CD4-positive, alpha-beta memory T cell (primary cell): ENCODE results near the gene ETV3. TPM values are rescaled to one million over a fixed set of nuclear protein-coding genes. Genes with fewer than 3 reads are reported as not detected.
A peak's percentile ranks its signal among the peaks of the same experiment; 100 is the strongest.
"Not testable (repeated sequence)": the region's sequence is repeated elsewhere in the genome, so short reads cannot be mapped to it uniquely, and the experiment has no call there.

Experiments
- CTCF ChIA-PET: fragments of 350-600 bp; sonication (Branson Sonifier 250); formaldehyde crosslinking; loops from one replicate; lab custom pipeline; 2021; ENCODE audit warnings: inconsistent platforms; ENCODE audit not compliant: partially characterized antibody; lab: Charles Lee
- POLR2A ChIA-PET: fragments of 350-600 bp; sonication (Branson Sonifier 250); formaldehyde crosslinking; loops from one replicate; lab custom pipeline; 2021; ENCODE audit not compliant: partially characterized antibody; lab: Charles Lee
- DNase-seq, 5 donors: peaks; one replicate each; pipeline versions ENCODE4 v3.0.0 to v3.0.0-alpha.2; 2020 to 2022; ENCODE audit warnings: mixed read lengths in 1 of 5
- H3K27ac ChIP-seq: one replicate; pipeline ENCODE4 v1.7.0; 2013; ENCODE audit warnings: low read depth, low read length
- H3K27me3 ChIP-seq: 2 replicates; pipeline ENCODE4 v1.7.0; 2013; ENCODE audit warnings: mild to moderate bottlenecking, low read length, moderate library complexity; ENCODE audit not compliant: insufficient read depth
- H3K36me3 ChIP-seq: 2 replicates; pipeline ENCODE4 v1.7.0; 2013; ENCODE audit warnings: mild to moderate bottlenecking, low read length, moderate library complexity; ENCODE audit not compliant: insufficient read depth
- H3K4me1 ChIP-seq: 2 replicates; pipeline ENCODE4 v1.7.0; 2013; ENCODE audit warnings: mild to moderate bottlenecking, low read length, moderate library complexity; ENCODE audit not compliant: insufficient read depth
- H3K4me3 ChIP-seq, 2 donors: one replicate each; pipeline ENCODE4 v1.7.0; 2013; ENCODE audit warnings: low read length in 2 of 2, mild to moderate bottlenecking in 1 of 2
- H3K9me3 ChIP-seq, 2 donors: one replicate each; pipeline ENCODE4 v1.7.0; 2013; ENCODE audit warnings: low read length in 2 of 2, control low read depth in 1 of 2; ENCODE audit not compliant: control insufficient read depth in 1 of 2
- H3K27ac Mint-ChIP-seq, 7 donors: one replicate each; pipeline ENCODE4 v1.8.0; 2020 to 2021; ENCODE audit warnings: mixed read lengths in 7 of 7, mild to moderate bottlenecking in 6 of 7, inconsistent platforms in 3 of 7, moderate library complexity in 3 of 7
- H3K27me3 Mint-ChIP-seq, 2 donors: one replicate each; pipeline ENCODE4 v1.8.0; 2020 to 2021; ENCODE audit warnings: mixed read lengths in 2 of 2
- H3K36me3 Mint-ChIP-seq, 2 donors: one replicate each; pipeline ENCODE4 v1.8.0; 2020 to 2021; ENCODE audit warnings: mixed read lengths in 2 of 2, inconsistent platforms in 1 of 2, mild to moderate bottlenecking in 1 of 2
- H3K4me1 Mint-ChIP-seq, 4 donors: one replicate each; pipeline ENCODE4 v1.8.0; 2020 to 2021; ENCODE audit warnings: mixed read lengths in 4 of 4, mild to moderate bottlenecking in 1 of 4
- H3K4me3 Mint-ChIP-seq, 8 donors: one replicate each; pipeline ENCODE4 v1.8.0; 2020 to 2021; ENCODE audit warnings: mixed read lengths in 8 of 8, mild to moderate bottlenecking in 7 of 8, moderate library complexity in 6 of 8, inconsistent platforms in 3 of 8
- H3K9me3 Mint-ChIP-seq, 8 donors: one replicate each; pipeline ENCODE4 v1.8.0; 2020 to 2021; ENCODE audit warnings: mixed read lengths in 8 of 8, mild to moderate bottlenecking in 5 of 8, inconsistent platforms in 3 of 8, moderate library complexity in 1 of 8
- intact Hi-C: fragments of 100-400 bp; cut with micrococcal nuclease; formaldehyde crosslinking; loops from one replicate; pipeline ENCODE4 v1.15.1; 2023
- polyA plus RNA-seq, 2 donors: library from polyadenylated mRNA; unstranded; fragments of 300-500 nt; fragmentation: Illumina TruSeq; gene quantifications; one replicate each; pipeline ENCODE4 v1.2.3, GENCODE V29; 2021
- total RNA-seq, 2 experiments: library from RNA; stranded (reverse); gene quantifications; one replicate each; pipeline ENCODE4 v1.2.3, GENCODE V29; 2021

Gene ETV3
- total RNA-seq (10 to 100 TPM; 30.5 to 31.8 TPM), polyA plus RNA-seq (10 to 100 TPM in 1 of 2 donors, 1 to 10 TPM in 1; 7.3 to 11.2 TPM)

- H3K9me3 ChIP-seq = no peaks in the 10 kb centered on the region
- Mint-ChIP-seq H3K36me3 (peaks cover 22 to 37% of the 10 kb centered on the region in 2 donors), H3K4me1 (peaks cover 44 to 59% (median 52%) of the 10 kb centered on the region in 4 donors), H3K27ac (peak within 1 kb of the TSS; percentile 89 to 99 (median 98)), H3K4me3 (peak within 1 kb of the TSS; percentile 94 to 98 (median 96)), H3K9me3 (no peaks in the 10 kb centered on the region), H3K27me3 (no peaks in the 10 kb centered on the region)
- peak within 1 kb of the TSS; percentile 67 to 85 for H3K4me3 ChIP-seq
- peaks cover 47% of the 10 kb centered on the region for H3K4me1 ChIP-seq
- DNase-seq = peak; percentile 86 to 94 (median 88)
- ChIA-PET POLR2A (interaction anchor here (1.1 to 2.1 kb wide), 4 partner anchors 11 to 49 kb away, joined by 3 to 10 read pairs (median 4); no protein-coding TSS in a partner anchor), CTCF (interaction anchor here (1.5 to 3.7 kb wide), 4 partner anchors 13 to 51 kb away, joined by 4 to 14 read pairs (median 8); no protein-coding TSS in a partner anchor)
- no peaks in the 10 kb centered on the region for H3K27me3 ChIP-seq
- H3K36me3 ChIP-seq = peaks cover 18% of the 10 kb centered on the region
- intact Hi-C loops = loop anchor here (5.0 kb wide), 1 partner anchor 246 kb away; the partner anchor contains the start of gene PEAR1
- H3K27ac ChIP-seq = peak within 1 kb of the TSS; percentile 92
Measured at GRCh38 chr1:157138220-157139051, at the start of gene ETV3. Gene ETV3, minus strand, starts transcription at chr1:157138395. Its CDS starts 2,043 bp downstream, at chr1:157136352.

- Mint-ChIP-seq H3K36me3 (no peaks in the 10 kb centered on the region), H3K9me3 (no peaks in the 10 kb centered on the region), H3K4me1 (no peaks in the 10 kb centered on the region), H3K27ac (no peak overlapping the region), H3K4me3 (no peak overlapping the region), H3K27me3 (peaks cover 18 to 44% of the 10 kb centered on the region in 2 donors)
- intact Hi-C loops = no loop called here
- Histone ChIP-seq H3K4me3 (no peak overlapping the region), H3K36me3 (no peaks in the 10 kb centered on the region), H3K4me1 (no peaks in the 10 kb centered on the region), H3K27ac (no peak overlapping the region), H3K27me3 (no peaks in the 10 kb centered on the region), H3K9me3 (no peaks in the 10 kb centered on the region)
- CTCF ChIA-PET = interaction anchor here (1.6 kb wide), 1 partner anchor 10 kb away, joined by 5 read pairs; no protein-coding TSS in a partner anchor
- no peak for DNase-seq
- POLR2A ChIA-PET = no interaction called here
Measured at GRCh38 chr1:157186281-157186992, 48.2 kb upstream of the ETV3 start.

GRCh38 chr1:157183870-157184269, 45.7 kb upstream of the ETV3 start:
- DNase-seq = no peak
- H3K4me1 Mint-ChIP-seq = peaks cover 0 to 2% (median 0%) of the 10 kb centered on the region in 4 donors
- intact Hi-C loops = no loop called here
- Histone ChIP-seq H3K27me3 (no peaks in the 10 kb centered on the region), H3K27ac (no peak overlapping the region), H3K36me3 (no peaks in the 10 kb centered on the region), H3K4me1 (no peaks in the 10 kb centered on the region), H3K9me3 (no peaks in the 10 kb centered on the region), H3K4me3 (no peak overlapping the region)
- H3K4me3 Mint-ChIP-seq = no peak overlapping the region
- H3K27me3 Mint-ChIP-seq = peaks cover 20 to 41% of the 10 kb centered on the region in 2 donors
- POLR2A ChIA-PET = no interaction called here
- no peaks in the 10 kb centered on the region for H3K9me3 Mint-ChIP-seq
- H3K36me3 Mint-ChIP-seq = no peaks in the 10 kb centered on the region
- no peak overlapping the region for H3K27ac Mint-ChIP-seq
- CTCF ChIA-PET = interaction anchor here (0.9 to 1.5 kb wide), 2 partner anchors 11 to 13 kb away, joined by 3 to 4 read pairs; no protein-coding TSS in a partner anchor

DNA sequence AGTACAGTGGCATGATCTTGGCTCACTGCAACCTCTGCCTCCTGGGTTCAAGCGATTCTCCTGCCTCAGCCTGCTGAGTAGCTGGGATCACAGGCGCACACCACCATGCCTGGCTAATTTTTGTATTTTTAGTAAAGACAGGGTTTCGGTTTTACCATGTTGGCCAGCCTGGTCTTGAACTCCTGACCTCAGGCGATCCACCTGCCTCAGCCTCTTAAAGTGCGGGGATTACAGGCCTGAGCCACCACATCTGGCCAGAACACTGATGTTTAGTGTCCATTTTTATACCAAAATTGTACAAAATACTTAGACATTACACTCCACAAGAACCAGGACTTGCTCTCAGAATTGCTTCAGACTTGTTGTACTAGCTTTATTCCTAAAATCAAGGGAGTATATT, 44.2 kb upstream of the ETV3 start:
- H3K4me1 ChIP-seq, H3K36me3 ChIP-seq, H3K27ac Mint-ChIP-seq, H3K9me3 Mint-ChIP-seq, H3K4me1 Mint-ChIP-seq, DNase-seq, H3K4me3 Mint-ChIP-seq, POLR2A ChIA-PET, H3K9me3 ChIP-seq, H3K27me3 ChIP-seq, H3K4me3 ChIP-seq, H3K27ac ChIP-seq, H3K36me3 Mint-ChIP-seq, intact Hi-C loops: not testable (repeated sequence)
- peaks cover 21 to 42% of the 10 kb centered on the region in 2 donors for H3K27me3 Mint-ChIP-seq
- CTCF ChIA-PET = interaction anchor here (1.0 kb wide), 1 partner anchor 92 kb away, joined by 3 read pairs; no protein-coding TSS in a partner anchor

DNA sequence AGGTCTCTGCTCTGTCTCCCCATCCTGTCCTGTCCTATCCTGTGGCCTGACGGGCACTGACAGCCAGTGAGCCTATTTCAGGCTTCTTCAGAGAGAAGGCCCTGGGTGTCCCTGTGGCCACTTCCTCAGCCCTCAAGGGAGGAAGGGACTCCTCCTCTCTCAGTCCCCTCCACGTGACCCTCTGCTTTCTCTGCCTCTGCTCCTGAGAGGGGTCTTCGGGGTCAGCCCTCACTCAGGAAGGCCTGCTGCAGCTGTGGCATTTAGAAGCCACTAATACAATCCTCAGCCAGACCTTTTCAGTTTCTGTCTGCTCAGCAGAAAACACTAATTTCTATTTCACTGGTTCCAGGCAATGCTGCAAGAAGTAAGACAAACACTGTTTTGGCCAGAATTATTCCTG, 43.6 kb upstream of the ETV3 start:
- H3K9me3 Mint-ChIP-seq = no peaks in the 10 kb centered on the region
- peaks cover 0 to 2% (median 0%) of the 10 kb centered on the region in 4 donors for H3K4me1 Mint-ChIP-seq
- POLR2A ChIA-PET = no interaction called here
- Histone ChIP-seq H3K27me3 (peaks cover 3% of the 10 kb centered on the region), H3K4me1 (no peaks in the 10 kb centered on the region), H3K4me3 (no peak overlapping the region), H3K9me3 (no peaks in the 10 kb centered on the region), H3K27ac (no peak overlapping the region), H3K36me3 (no peaks in the 10 kb centered on the region)
- H3K4me3 Mint-ChIP-seq = no peak overlapping the region
- peaks cover 24 to 39% of the 10 kb centered on the region in 2 donors for H3K27me3 Mint-ChIP-seq
- intact Hi-C loops = no loop called here
- no peak overlapping the region for H3K27ac Mint-ChIP-seq
- H3K36me3 Mint-ChIP-seq = no peaks in the 10 kb centered on the region
- CTCF ChIA-PET = interaction anchor here (1.0 kb wide), 1 partner anchor 92 kb away, joined by 3 read pairs; no protein-coding TSS in a partner anchor
- DNase-seq = no peak

DNA sequence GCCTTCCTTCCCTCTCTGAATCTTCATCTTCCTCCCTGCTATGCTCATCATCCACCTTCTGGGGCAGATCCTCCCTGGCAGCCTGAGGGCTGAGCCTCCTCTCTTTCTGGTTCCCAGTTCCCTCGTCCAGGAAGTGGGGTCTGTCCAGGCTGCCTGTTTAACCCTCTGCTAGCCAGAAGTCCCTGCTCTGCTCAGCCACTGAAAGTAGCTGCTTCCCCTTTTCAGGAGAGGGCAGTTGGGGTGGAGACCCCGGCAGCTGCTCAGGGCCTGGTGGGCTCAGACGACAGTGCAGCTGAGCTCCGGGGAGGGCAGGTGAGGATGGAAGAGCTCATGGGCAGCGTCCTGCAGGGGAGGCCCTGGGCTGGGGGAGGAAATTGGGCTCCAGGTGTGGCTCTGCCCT, 43.1 kb upstream of the ETV3 start:
- intact Hi-C loops = no loop called here
- H3K9me3 ChIP-seq = no peaks in the 10 kb centered on the region
- no peaks in the 10 kb centered on the region for H3K36me3 Mint-ChIP-seq
- peaks cover 3% of the 10 kb centered on the region for H3K27me3 ChIP-seq
- H3K36me3 ChIP-seq = no peaks in the 10 kb centered on the region
- H3K4me3 ChIP-seq = no peak overlapping the region
- no peak overlapping the region for H3K4me3 Mint-ChIP-seq
- H3K27me3 Mint-ChIP-seq = peaks cover 24 to 37% of the 10 kb centered on the region in 2 donors
- no peaks in the 10 kb centered on the region for H3K9me3 Mint-ChIP-seq
- H3K4me1 ChIP-seq = no peaks in the 10 kb centered on the region
- DNase-seq = no peak
- POLR2A ChIA-PET = no interaction called here
- no peak overlapping the region for H3K27ac Mint-ChIP-seq
- H3K4me1 Mint-ChIP-seq = peaks cover 0 to 2% (median 0%) of the 10 kb centered on the region in 4 donors
- no peak overlapping the region for H3K27ac ChIP-seq
- CTCF ChIA-PET = no interaction called here

DNA sequence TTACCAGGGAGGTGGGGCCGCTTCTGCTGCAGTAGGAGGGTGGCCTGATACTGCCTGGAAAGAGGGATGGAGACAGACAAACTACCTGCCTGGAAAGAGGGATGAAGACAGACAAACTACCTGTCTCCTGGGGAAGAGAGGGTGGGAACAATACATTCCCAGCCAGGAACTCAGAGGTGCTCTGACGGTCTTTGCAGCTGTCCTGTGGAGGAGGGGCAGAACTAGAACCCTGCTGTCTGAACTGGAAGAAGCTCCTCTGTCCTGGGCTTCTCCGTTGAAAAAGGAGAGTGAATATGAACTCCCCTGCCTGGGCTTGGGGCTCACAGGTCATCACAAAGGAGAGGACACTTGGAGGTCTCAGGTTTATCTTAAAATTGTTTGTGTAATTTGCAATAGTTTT, 40.3 kb upstream of the ETV3 start:
- DNase-seq = no peak
- intact Hi-C loops = no loop called here
- H3K27ac Mint-ChIP-seq = no peak overlapping the region
- no peak overlapping the region for H3K4me3 Mint-ChIP-seq
- Histone ChIP-seq H3K4me1 (no peaks in the 10 kb centered on the region), H3K27me3 (peaks cover 3% of the 10 kb centered on the region), H3K36me3 (no peaks in the 10 kb centered on the region), H3K4me3 (no peak overlapping the region), H3K27ac (no peak overlapping the region), H3K9me3 (no peaks in the 10 kb centered on the region)
- POLR2A ChIA-PET = no interaction called here
- no peaks in the 10 kb centered on the region for H3K36me3 Mint-ChIP-seq
- peaks cover 0 to 2% (median 0%) of the 10 kb centered on the region in 4 donors for H3K4me1 Mint-ChIP-seq
- H3K27me3 Mint-ChIP-seq = peaks cover 23 to 36% of the 10 kb centered on the region in 2 donors
- CTCF ChIA-PET = interaction anchor here (1.7 kb wide), 1 partner anchor 88 kb away, joined by 4 read pairs; no protein-coding TSS in a partner anchor
- no peaks in the 10 kb centered on the region for H3K9me3 Mint-ChIP-seq
